ENCODE data around the gene CDO1. TPM values are rescaled to one million over a fixed set of nuclear protein-coding genes. Genes with fewer than 3 reads are reported as not detected.

The CDO1 gene
- not detected in 2 replicates for polyA plus RNA-seq (2011; rRNA removed)
- not detected in 2 replicates for polyA plus RNA-seq (2012; cell fraction: cytosol; rRNA removed)
- 0.04 TPM in 1 of 2 replicates, not detected in the other for polyA plus RNA-seq (2012; cell fraction: nucleus; rRNA removed)
- polyA plus RNA-seq (2017; fragmentation: RNase III; extraction: RNeasy Plus Mini Kit Qiagen cat#74134 plus additional on column Dnase treatment) = not detected in 3 replicates
- polyA minus RNA-seq (2011; rRNA and poly(A)+ RNA removed) = not detected in 2 replicates

DNA sequence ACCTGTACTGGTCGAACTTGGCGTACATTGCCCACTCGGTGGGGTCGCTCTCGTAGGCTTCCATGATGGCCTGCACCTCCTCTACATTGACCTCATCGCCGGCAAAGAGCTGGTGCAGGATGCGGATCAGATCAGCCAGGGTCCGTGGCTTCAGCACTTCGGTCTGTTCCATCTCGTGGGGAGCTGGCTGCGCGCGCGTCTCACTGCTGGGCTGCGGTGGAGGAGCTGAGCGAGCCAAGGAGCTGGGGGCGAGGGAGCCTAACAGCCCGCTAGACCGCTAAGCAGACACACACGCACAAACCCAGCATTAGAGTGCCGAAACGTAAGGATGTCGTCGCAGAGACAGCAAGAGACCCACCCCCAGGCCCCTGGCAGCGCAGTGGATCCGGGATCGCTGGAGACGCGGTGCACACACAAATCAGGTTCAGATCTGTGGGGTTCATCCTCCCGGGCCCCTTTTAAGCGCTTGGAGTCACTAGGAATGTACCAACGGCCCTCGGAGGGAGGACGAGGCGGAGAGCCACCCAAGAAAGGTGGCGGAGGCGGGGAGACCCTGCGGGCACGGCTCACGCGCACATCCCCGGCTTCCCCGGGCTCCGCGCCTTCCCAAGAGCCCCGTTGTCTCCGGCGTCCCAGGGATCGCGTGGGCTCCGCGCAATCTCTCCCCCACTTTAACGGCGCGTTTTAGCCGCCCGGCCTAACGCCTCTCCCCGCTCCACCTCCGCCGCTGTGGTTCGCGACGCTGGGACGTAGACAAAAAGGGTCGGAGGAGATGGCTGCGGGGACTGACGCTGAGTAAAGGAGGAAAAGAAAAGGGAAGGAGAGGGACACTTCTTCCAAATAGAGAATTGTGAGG is at the start of gene CDO1:
Gene CDO1 (minus strand): TSS at position 434 of the 856 bp plus-strand sequence. CDS start 262 bp downstream, at position 172.
- DNase-seq (ENCODE audit: low read depth in 1 of 2, low spot score in 1 of 2) (no peak), FAIRE-seq (no peak), ATAC-seq (no peak)
- 82% methylated on average over 69 of the region's 69 CpGs for WGBS (ENCODE audit: missing lambda C conversion rate)
- H3K4me2 ChIP-seq = no peak within 1 kb of the TSS; the same call in 2 of the 3 replicates
- H3K27ac ChIP-seq = no peak within 1 kb of the TSS
- CTCF ChIA-PET = no interaction called here
- TF ChIP-seq GATA3 (IDR thresholded peaks at IDR 0.05; ENCODE audit: borderline replicate concordance) (no peak), CBX2 (IDR thresholded peaks at IDR 0.05; ENCODE audit: borderline replicate concordance, low read depth) (no peak), HOXB5 (CRISPR knock-in tag; IDR thresholded peaks at IDR 0.05) (no peak), MAFK (IDR thresholded peaks at IDR 0.05; ENCODE audit: partially characterized antibody) (no peak), JUNB (IDR thresholded peaks at IDR 0.05) (no peak), RAD21 (conservative IDR thresholded peaks at IDR 0.05 in 1 of 2, IDR thresholded peaks at IDR 0.05 in 1 of 2) (no peak), NFE2L2 (conservative IDR thresholded peaks at IDR 0.05; ENCODE audit: low read length) (no peak), TFCP2L1 (CRISPR knock-in tag; IDR thresholded peaks at IDR 0.05) (no peak), HDAC2 (IDR thresholded peaks at IDR 0.05) (no peak), RFX5 (IDR thresholded peaks at IDR 0.05) (no peak), HEYL (CRISPR knock-in tag; IDR thresholded peaks at IDR 0.05) (no peak), EHF (CRISPR knock-in tag; IDR thresholded peaks at IDR 0.05) (no peak), SREBF2 (IDR thresholded peaks at IDR 0.05) (no peak), HES2 (IDR thresholded peaks at IDR 0.05) (no peak)
- TF ChIP-seq, protein P1, sequence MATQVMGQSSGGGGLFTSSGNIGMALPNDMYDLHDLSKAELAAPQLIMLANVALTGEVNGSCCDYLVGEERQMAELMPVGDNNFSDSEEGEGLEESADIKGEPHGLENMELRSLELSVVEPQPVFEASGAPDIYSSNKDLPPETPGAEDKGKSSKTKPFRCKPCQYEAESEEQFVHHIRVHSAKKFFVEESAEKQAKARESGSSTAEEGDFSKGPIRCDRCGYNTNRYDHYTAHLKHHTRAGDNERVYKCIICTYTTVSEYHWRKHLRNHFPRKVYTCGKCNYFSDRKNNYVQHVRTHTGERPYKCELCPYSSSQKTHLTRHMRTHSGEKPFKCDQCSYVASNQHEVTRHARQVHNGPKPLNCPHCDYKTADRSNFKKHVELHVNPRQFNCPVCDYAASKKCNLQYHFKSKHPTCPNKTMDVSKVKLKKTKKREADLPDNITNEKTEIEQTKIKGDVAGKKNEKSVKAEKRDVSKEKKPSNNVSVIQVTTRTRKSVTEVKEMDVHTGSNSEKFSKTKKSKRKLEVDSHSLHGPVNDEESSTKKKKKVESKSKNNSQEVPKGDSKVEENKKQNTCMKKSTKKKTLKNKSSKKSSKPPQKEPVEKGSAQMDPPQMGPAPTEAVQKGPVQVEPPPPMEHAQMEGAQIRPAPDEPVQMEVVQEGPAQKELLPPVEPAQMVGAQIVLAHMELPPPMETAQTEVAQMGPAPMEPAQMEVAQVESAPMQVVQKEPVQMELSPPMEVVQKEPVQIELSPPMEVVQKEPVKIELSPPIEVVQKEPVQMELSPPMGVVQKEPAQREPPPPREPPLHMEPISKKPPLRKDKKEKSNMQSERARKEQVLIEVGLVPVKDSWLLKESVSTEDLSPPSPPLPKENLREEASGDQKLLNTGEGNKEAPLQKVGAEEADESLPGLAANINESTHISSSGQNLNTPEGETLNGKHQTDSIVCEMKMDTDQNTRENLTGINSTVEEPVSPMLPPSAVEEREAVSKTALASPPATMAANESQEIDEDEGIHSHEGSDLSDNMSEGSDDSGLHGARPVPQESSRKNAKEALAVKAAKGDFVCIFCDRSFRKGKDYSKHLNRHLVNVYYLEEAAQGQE (IDR thresholded peaks at IDR 0.05) = no peak
- TF ChIP-seq, protein P2, sequence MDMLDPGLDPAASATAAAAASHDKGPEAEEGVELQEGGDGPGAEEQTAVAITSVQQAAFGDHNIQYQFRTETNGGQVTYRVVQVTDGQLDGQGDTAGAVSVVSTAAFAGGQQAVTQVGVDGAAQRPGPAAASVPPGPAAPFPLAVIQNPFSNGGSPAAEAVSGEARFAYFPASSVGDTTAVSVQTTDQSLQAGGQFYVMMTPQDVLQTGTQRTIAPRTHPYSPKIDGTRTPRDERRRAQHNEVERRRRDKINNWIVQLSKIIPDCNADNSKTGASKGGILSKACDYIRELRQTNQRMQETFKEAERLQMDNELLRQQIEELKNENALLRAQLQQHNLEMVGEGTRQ (IDR thresholded peaks at IDR 0.05) = no peak
- no peak within 1 kb of the TSS for H3K4me3 ChIP-seq
- POLR2A ChIA-PET = no interaction called here
- H3K9me3 ChIP-seq = no peaks in the 10 kb centered on the region
- H3K4me1 ChIP-seq = no peaks in the 10 kb centered on the region

- FAIRE-seq (no peak), DNase-seq (ENCODE audit: low read depth in 1 of 2, low spot score in 1 of 2) (no peak), ATAC-seq (no peak)
- H3K27ac ChIP-seq = no peak overlapping the region
- H3K4me1 ChIP-seq = peaks cover 28% of the 10 kb centered on the region
- CTCF ChIA-PET = interaction anchor here (1.5 kb wide), 1 partner anchor 21 kb away, joined by 3 read pairs; no protein-coding TSS in a partner anchor
- H3K9me3 ChIP-seq = peaks cover 11% of the 10 kb centered on the region; the same call in 2 of the 3 replicates
- no peak overlapping the region for H3K4me2 ChIP-seq
- H3K4me3 ChIP-seq = no peak overlapping the region
- TF ChIP-seq JUN (IDR thresholded peaks at IDR 0.05) = no peak
- TF ChIP-seq EP300 (IDR thresholded peaks at IDR 0.05) = no peak
- POLR2A ChIA-PET = no interaction called here
These were observed 42.9 kb upstream of the CDO1 start for GRCh38 chr5:115859378-115859777.

DNA sequence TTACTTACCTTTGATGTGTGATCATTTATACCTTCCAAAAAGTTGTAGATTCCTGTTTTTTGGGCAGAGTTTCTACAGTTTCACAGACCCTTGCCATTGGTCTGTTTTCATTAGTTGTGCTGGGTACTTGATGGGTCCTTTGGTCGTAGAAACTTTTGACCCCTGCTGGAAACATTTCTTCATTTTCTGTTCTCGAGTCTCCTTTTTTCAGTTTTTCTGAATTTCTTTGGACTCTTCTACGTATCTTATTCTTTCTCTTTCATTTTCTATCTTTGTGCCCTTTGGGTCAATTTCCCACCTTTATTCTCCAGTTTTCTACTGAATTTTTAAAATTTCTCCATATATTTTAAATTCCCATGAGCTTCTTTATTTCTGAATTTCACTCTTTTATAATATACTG is 41.9 kb upstream of the CDO1 start:
- WGBS (ENCODE audit: missing lambda C conversion rate) = 85% methylated on average over 3 of the region's 3 CpGs
- H3K9me3 ChIP-seq = peaks cover 7% of the 10 kb centered on the region; the same call in 2 of the 3 replicates
- ATAC-seq (no peak), FAIRE-seq (no peak), DNase-seq (ENCODE audit: low read depth in 1 of 2, low spot score in 1 of 2) (no peak)
- peak overlapping the region; percentile 51 for H3K4me2 ChIP-seq
- no peak overlapping the region; a peak in 1 of 6 replicates for H3K27ac ChIP-seq
- POLR2A ChIA-PET = no interaction called here
- H3K4me1 ChIP-seq = peaks cover 28% of the 10 kb centered on the region
- H3K4me3 ChIP-seq = no peak overlapping the region
- CTCF ChIA-PET = interaction anchor here (1.5 kb wide), 1 partner anchor 20 kb away, joined by 3 read pairs; no protein-coding TSS in a partner anchor
- TF ChIP-seq SMC3 (IDR thresholded peaks at IDR 0.05) (no peak), ZC3H11A (IDR thresholded peaks at IDR 0.05) (no peak), EHF (CRISPR knock-in tag; IDR thresholded peaks at IDR 0.05) (no peak), HDAC2 (IDR thresholded peaks at IDR 0.05) (no peak), FOSL2 (IDR thresholded peaks at IDR 0.05) (no peak), FOSL2 (CRISPR knock-in tag; IDR thresholded peaks at IDR 0.05) (no peak), RNF2 (IDR thresholded peaks at IDR 0.05; ENCODE audit: borderline replicate concordance, low read depth) (no peak), POLR2A (IDR thresholded peaks at IDR 0.05; ENCODE audit: low read length) (no peak), HOXB13 (CRISPR knock-in tag; IDR thresholded peaks at IDR 0.05; ENCODE audit: low read depth) (no peak), KDM5A (IDR thresholded peaks at IDR 0.05) (no peak), RARB (CRISPR knock-in tag; IDR thresholded peaks at IDR 0.05) (no peak), GATA3 (IDR thresholded peaks at IDR 0.05; ENCODE audit: borderline replicate concordance) (no peak), CBX8 (IDR thresholded peaks at IDR 0.05) (no peak), NR3C1 (IDR thresholded peaks at IDR 0.05) (no peak), ATOH8 (CRISPR knock-in tag; IDR thresholded peaks at IDR 0.05; ENCODE audit: low read depth) (no peak)
- TF ChIP-seq, protein P3, sequence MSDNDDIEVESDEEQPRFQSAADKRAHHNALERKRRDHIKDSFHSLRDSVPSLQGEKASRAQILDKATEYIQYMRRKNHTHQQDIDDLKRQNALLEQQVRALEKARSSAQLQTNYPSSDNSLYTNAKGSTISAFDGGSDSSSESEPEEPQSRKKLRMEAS (IDR thresholded peaks at IDR 0.05) = no peak

Data from A549 (cell line).